Measurements from ENCODE around the gene SLC37A2.

DNA sequence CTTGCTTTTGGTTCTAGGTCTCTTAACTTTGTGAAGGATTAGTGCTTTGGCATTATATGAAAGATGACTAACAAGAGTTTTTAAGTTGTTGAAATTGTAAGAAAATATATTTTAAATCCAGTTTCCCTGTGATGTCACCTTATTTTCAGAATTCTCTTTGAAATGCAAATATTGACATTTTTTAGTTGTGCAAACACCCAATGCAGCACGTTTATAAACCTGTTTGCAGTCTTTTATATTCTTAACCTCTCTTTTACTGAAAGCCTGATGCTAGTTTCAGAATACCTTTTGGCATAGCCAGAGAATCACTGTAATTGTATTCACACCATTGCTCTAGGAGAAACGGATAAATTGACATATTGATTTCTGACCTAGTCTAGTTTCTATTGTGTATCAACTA, 42.8 kb upstream of the SLC37A2 start:
- TF ChIP-seq, protein P1, sequence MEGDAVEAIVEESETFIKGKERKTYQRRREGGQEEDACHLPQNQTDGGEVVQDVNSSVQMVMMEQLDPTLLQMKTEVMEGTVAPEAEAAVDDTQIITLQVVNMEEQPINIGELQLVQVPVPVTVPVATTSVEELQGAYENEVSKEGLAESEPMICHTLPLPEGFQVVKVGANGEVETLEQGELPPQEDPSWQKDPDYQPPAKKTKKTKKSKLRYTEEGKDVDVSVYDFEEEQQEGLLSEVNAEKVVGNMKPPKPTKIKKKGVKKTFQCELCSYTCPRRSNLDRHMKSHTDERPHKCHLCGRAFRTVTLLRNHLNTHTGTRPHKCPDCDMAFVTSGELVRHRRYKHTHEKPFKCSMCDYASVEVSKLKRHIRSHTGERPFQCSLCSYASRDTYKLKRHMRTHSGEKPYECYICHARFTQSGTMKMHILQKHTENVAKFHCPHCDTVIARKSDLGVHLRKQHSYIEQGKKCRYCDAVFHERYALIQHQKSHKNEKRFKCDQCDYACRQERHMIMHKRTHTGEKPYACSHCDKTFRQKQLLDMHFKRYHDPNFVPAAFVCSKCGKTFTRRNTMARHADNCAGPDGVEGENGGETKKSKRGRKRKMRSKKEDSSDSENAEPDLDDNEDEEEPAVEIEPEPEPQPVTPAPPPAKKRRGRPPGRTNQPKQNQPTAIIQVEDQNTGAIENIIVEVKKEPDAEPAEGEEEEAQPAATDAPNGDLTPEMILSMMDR (IDR thresholded peaks at IDR 0.05): no peak
- no peak for TF ChIP-seq POLR2A (IDR thresholded peaks at IDR 0.05)
